Panc1 (cell line): Measurements from ENCODE around the gene CHST15. TPM values are rescaled to one million over a fixed set of nuclear protein-coding genes. Genes with fewer than 3 reads are reported as not detected.

Experiments
- ATAC-seq: fragments of 200-7000 bp; cut with Tn5 transposase; 2 replicates; pipeline ENCODE4 v1.9.1; 2020; ENCODE audit warnings: mild to moderate bottlenecking, moderate library complexity
- BruUV-seq: library from RNA; stranded (reverse); fragments of 400-500 nt; replicated peaks from 2 replicates; lab custom pipeline; 2021; lab: Mats Ljungman, UMichigan
- CTCF ChIA-PET: fragments of 300-600 bp; sonication (Branson Sonifier 250); formaldehyde crosslinking; loops from one replicate; lab custom pipeline; 2022; ENCODE audit warnings: antibody characterized with exemption; lab: Charles Lee
- POLR2A ChIA-PET: fragments of 300-600 bp; sonication (Branson Sonifier 250); formaldehyde crosslinking; loops from one replicate; lab custom pipeline; 2022; ENCODE audit warnings: antibody characterized with exemption; lab: Charles Lee
- DNase-seq: peaks from one replicate; pipeline ENCODE4 v3.0.0-alpha.2; 2010; ENCODE audit warnings: low read depth, low spot score
- H3K27ac ChIP-seq: 2 replicates; pipeline ENCODE4 v1.5.1; 2011; ENCODE audit warnings: mild to moderate bottlenecking, low read length, inconsistent platforms
- H3K27me3 ChIP-seq: fragments of 200-500 bp; sonication (Bioruptor generic); 2 replicates; pipeline ENCODE4 v1.6.0; 2014; ENCODE audit warnings: low read length, inconsistent platforms; ENCODE audit not compliant: control insufficient read depth, insufficient read depth
- H3K36me3 ChIP-seq: fragments of 200-500 bp; sonication (Bioruptor generic); 2 replicates; pipeline ENCODE4 v1.5.1; 2014; ENCODE audit warnings: inconsistent platforms, mild to moderate bottlenecking, low read length, moderate library complexity; ENCODE audit not compliant: control insufficient read depth, insufficient read depth
- H3K4me1 ChIP-seq: 2 replicates; pipeline ENCODE4 v1.5.1; 2011; ENCODE audit warnings: inconsistent platforms, mild to moderate bottlenecking, low read length, moderate library complexity; ENCODE audit not compliant: control insufficient read depth, insufficient read depth
- H3K4me3 ChIP-seq, 2 experiments: 2 replicates each; pipeline ENCODE4 v1.5.1; 2011 to 2012; ENCODE audit warnings: low read depth in 2 of 2, low read length in 2 of 2, mild to moderate bottlenecking in 2 of 2, inconsistent platforms in 1 of 2, moderate library complexity in 1 of 2
- H3K9me3 ChIP-seq: fragments of 200-500 bp; sonication (Bioruptor generic); 2 replicates; pipeline ENCODE4 v1.5.1; 2014; ENCODE audit warnings: low read depth, mild to moderate bottlenecking, inconsistent platforms, low read length, moderate library complexity; ENCODE audit not compliant: control insufficient read depth, insufficient read depth
- CTCF ChIP-seq: fragments of 450-650 bp; IDR thresholded peaks from 2 replicates; pipeline ENCODE4 v1.5.1; 2017; ENCODE audit warnings: mild to moderate bottlenecking
- POLR2AphosphoS5 ChIP-seq: IDR thresholded peaks from 2 replicates; pipeline ENCODE4 v1.6.1; 2012; ENCODE audit warnings: mild to moderate bottlenecking, low read depth, low read length, moderate library complexity
- REST ChIP-seq, 2 experiments: IDR thresholded peaks; 2 replicates each; pipeline ENCODE4 v1.6.1; 2011 to 2012; ENCODE audit warnings: low read depth in 2 of 2, control low read depth in 1 of 2, low read length in 1 of 2, mild to moderate bottlenecking in 1 of 2, moderate library complexity in 1 of 2; ENCODE audit not compliant: insufficient read depth in 1 of 2
- SIN3A ChIP-seq: IDR thresholded peaks from 2 replicates; pipeline ENCODE4 v1.6.1; 2012; ENCODE audit warnings: low read depth, mild to moderate bottlenecking, low read length, moderate library complexity, borderline replicate concordance; ENCODE audit not compliant: insufficient read depth
- TCF7L2 ChIP-seq: IDR thresholded peaks from 2 replicates; pipeline ENCODE4 v1.6.1; 2011; ENCODE audit warnings: mild to moderate bottlenecking, low read depth, low read length, inconsistent platforms
- in situ Hi-C: cut with HindIII; loops from 2 replicates; pipeline ENCODE4 v1.10.0; 2016; ENCODE audit warnings: low sequenced_read_pairs, low pct_unique_long_range_greater_than_20kb
- intact Hi-C: fragments of 100-400 bp; cut with micrococcal nuclease; formaldehyde crosslinking; loops from one replicate; pipeline ENCODE4 v1.10.0; 2022; ENCODE audit not compliant: unreplicated experiment
- total RNA-seq: library from RNA; stranded (reverse); gene quantifications from one replicate; pipeline ENCODE4 v1.2.1, GENCODE V29; 2021; ENCODE audit not compliant: unreplicated experiment

Gene CHST15
- total RNA-seq, 1 experiment from 2014 or later = 33.2 TPM

- POLR2A ChIA-PET = no interaction called here
- H3K4me1 ChIP-seq = no peaks in the 10 kb centered on the region
- no TSS peak for BruUV-seq
- no peaks in the 10 kb centered on the region for H3K36me3 ChIP-seq
- CTCF ChIA-PET = no interaction called here
- DNase-seq (no peak), ATAC-seq (no peak)
- H3K9me3 ChIP-seq = no peaks in the 10 kb centered on the region
- H3K27ac ChIP-seq = no peak overlapping the region
- intact Hi-C loops (no loop called here), in situ Hi-C loops (no loop called here)
- no peaks in the 10 kb centered on the region for H3K27me3 ChIP-seq
- no peak for TF ChIP-seq POLR2AphosphoS5
- TF ChIP-seq REST (IDR thresholded peaks at IDR 0.05; ENCODE audit: insufficient read depth in 1 of 2, low read depth in 2 of 2, low read length in 1 of 2) = no peak
- TF ChIP-seq CTCF = no peak
- no peak for TF ChIP-seq TCF7L2
- TF ChIP-seq SIN3A = no peak
- no peak overlapping the region for H3K4me3 ChIP-seq
Measured at GRCh38 chr10:123986736-123987135, 106.7 kb downstream of the CHST15 start.

- no peak overlapping the region for H3K4me3 ChIP-seq
- CTCF ChIA-PET = interaction anchor here (0.6 kb wide), 1 partner anchor 385 kb away, joined by 3 read pairs; no protein-coding TSS in a partner anchor
- ATAC-seq (no peak), DNase-seq (no peak)
- H3K4me1 ChIP-seq = no peaks in the 10 kb centered on the region
- in situ Hi-C loops = no loop called here
- H3K27ac ChIP-seq = no peak overlapping the region
- intact Hi-C loops = no loop called here
- no TSS peak for BruUV-seq
- H3K36me3 ChIP-seq = no peaks in the 10 kb centered on the region
- no peaks in the 10 kb centered on the region; the same call in 1 of the 2 replicates for H3K9me3 ChIP-seq
- TF ChIP-seq SIN3A (no peak), CTCF (no peak), TCF7L2 (no peak), REST (IDR thresholded peaks at IDR 0.05; ENCODE audit: insufficient read depth in 1 of 2, low read depth in 2 of 2, low read length in 1 of 2) (no peak), POLR2AphosphoS5 (no peak)
- POLR2A ChIA-PET = no interaction called here
- H3K27me3 ChIP-seq = peaks cover 14% of the 10 kb centered on the region
Measured at GRCh38 chr10:123974406-123974805, 119.0 kb downstream of the CHST15 start.
